H1 (cell line): ENCODE measurements around the gene ADD1. TPM values are rescaled to one million over a fixed set of nuclear protein-coding genes. Genes with fewer than 3 reads are reported as not detected.

Experiments
- CTCF ChIA-PET: fragments of 300-600 bp; sonication (Branson Sonifier 250); formaldehyde crosslinking; loops from one replicate; lab custom pipeline; 2021; ENCODE audit not compliant: partially characterized antibody; lab: Charles Lee
- POLR2A ChIA-PET: fragments of 300-600 bp; sonication (Branson Sonifier 250); formaldehyde crosslinking; loops from one replicate; lab custom pipeline; 2021; ENCODE audit warnings: inconsistent platforms; ENCODE audit not compliant: partially characterized antibody; lab: Charles Lee
- DNase-seq, 2 experiments: peaks; one replicate each; pipeline versions ENCODE4 v3.0.0 to v3.0.0-alpha.2; 2010 to 2022; ENCODE audit warnings: low spot score in 2 of 2, low read depth in 1 of 2, mixed read lengths in 1 of 2
- FAIRE-seq: peaks from 2 replicates; lab custom pipeline; 2011; peaks lifted over from hg19 to GRCh38; lab: Jason Lieb, UNC
- H2AFZ ChIP-seq: 2 replicates; pipeline ENCODE4 v1.8.1; 2012; ENCODE audit warnings: low read length, inconsistent platforms
- H2AK5ac ChIP-seq: 2 replicates; pipeline ENCODE4 v1.6.1; 2013; ENCODE audit warnings: low read depth, low read length
- H2BK120ac ChIP-seq: replicated peaks from 2 replicates; pipeline ENCODE3; 2013; ENCODE audit warnings: low read depth, low read length, inconsistent platforms
- H2BK12ac ChIP-seq: 2 replicates; pipeline ENCODE4 v1.6.1; 2013; ENCODE audit warnings: low read depth, low read length
- H2BK15ac ChIP-seq: 2 replicates; pipeline ENCODE4 v1.6.1; 2013; ENCODE audit warnings: low read length
- H2BK20ac ChIP-seq: 2 replicates; pipeline ENCODE4 v1.6.1; 2013; ENCODE audit warnings: low read length
- H2BK5ac ChIP-seq: 2 replicates; pipeline ENCODE4 v1.6.1; 2013; ENCODE audit warnings: low read depth, low read length
- H3K14ac ChIP-seq: 2 replicates; pipeline ENCODE4 v1.6.1; 2013; ENCODE audit warnings: inconsistent platforms; ENCODE audit not compliant: insufficient read length
- H3K18ac ChIP-seq: 2 replicates; pipeline ENCODE4 v1.6.1; 2013; ENCODE audit warnings: low read length; ENCODE audit errors: extremely low read depth
- H3K23ac ChIP-seq: 2 replicates; pipeline ENCODE4 v1.6.1; 2013; ENCODE audit warnings: inconsistent platforms; ENCODE audit not compliant: insufficient read length
- H3K23me2 ChIP-seq: 2 replicates; pipeline ENCODE4 v1.6.1; 2013; ENCODE audit warnings: low read depth, low read length
- H3K27ac ChIP-seq: 2 replicates; pipeline ENCODE4 v1.6.1; 2011; ENCODE audit warnings: low read depth, low read length, inconsistent platforms
- H3K27me3 ChIP-seq, 4 experiments: replicated peaks in 1 of 4; 1 replicate in 1 of 4; 2 replicates in 3 of 4; pipeline versions ENCODE4 v1.6.1 to v1.8.1; 2011 to 2013; ENCODE audit warnings: low read length in 3 of 4, mild to moderate bottlenecking in 3 of 4, inconsistent platforms in 2 of 4, mixed read lengths in 2 of 4, moderate library complexity in 1 of 4; ENCODE audit not compliant: control insufficient read depth in 3 of 4, insufficient read depth in 3 of 4; ENCODE audit errors: extremely low read depth in 1 of 4
- H3K36me3 ChIP-seq, 4 experiments: 2 replicates each; pipeline versions ENCODE4 v1.6.1 to v1.8.1; 2011 to 2013; ENCODE audit warnings: mild to moderate bottlenecking in 4 of 4, low read length in 3 of 4, moderate library complexity in 2 of 4, control low read depth in 1 of 4, inconsistent platforms in 1 of 4; ENCODE audit not compliant: insufficient read depth in 4 of 4, control insufficient read depth in 2 of 4
- H3K4ac ChIP-seq: replicated peaks from 2 replicates; pipeline ENCODE3; 2013; ENCODE audit warnings: low read length, low read depth, mixed read lengths, inconsistent platforms; ENCODE audit not compliant: insufficient read length
- H3K4me1 ChIP-seq, 4 experiments: replicated peaks in 1 of 4; 1 replicate in 1 of 4; 2 replicates in 3 of 4; pipeline versions ENCODE4 v1.6.1 to v1.8.1; 2011 to 2013; ENCODE audit warnings: low read length in 3 of 4, inconsistent platforms in 2 of 4, mixed read lengths in 1 of 4; ENCODE audit not compliant: insufficient read depth in 4 of 4, control insufficient read depth in 3 of 4
- H3K4me2 ChIP-seq, 2 experiments: 2 replicates each; pipeline versions ENCODE4 v1.6.1 to v1.8.1; 2011 to 2013; ENCODE audit warnings: low read depth in 2 of 2, low read length in 2 of 2, control low read depth in 1 of 2, inconsistent platforms in 1 of 2, mild to moderate bottlenecking in 1 of 2; ENCODE audit not compliant: insufficient read depth in 1 of 2
- H3K4me3 ChIP-seq, 4 experiments: fragments of 200-600, 300-600 bp in 1 of 4; sonication (generic), shearing (Covaris generic), sonication (Bioruptor Twin) in 1 of 4; 2 replicates each; pipeline versions ENCODE4 v1.5.1 to v1.8.1; 2011 to 2016; ENCODE audit warnings: low read length in 4 of 4, low read depth in 3 of 4, control low read depth in 2 of 4, inconsistent platforms in 2 of 4, mild to moderate bottlenecking in 2 of 4, mixed read lengths in 1 of 4, moderate library complexity in 1 of 4; ENCODE audit not compliant: insufficient read depth in 2 of 4; ENCODE audit errors: extremely low read depth in 1 of 4
- H3K56ac ChIP-seq: replicated peaks from 2 replicates; pipeline ENCODE3; 2013; ENCODE audit warnings: low read depth, mild to moderate bottlenecking, mixed read lengths, low read length, inconsistent platforms; ENCODE audit not compliant: insufficient read length
- H3K79me1 ChIP-seq: 2 replicates; pipeline ENCODE4 v1.6.1; 2013; ENCODE audit warnings: low read depth, low read length, control low read depth
- H3K79me2 ChIP-seq, 2 experiments: 2 replicates each; pipeline versions ENCODE4 v1.6.1 to v1.8.1; 2012 to 2013; ENCODE audit warnings: low read length in 2 of 2, mild to moderate bottlenecking in 2 of 2, inconsistent platforms in 1 of 2; ENCODE audit not compliant: insufficient read depth in 2 of 2, control insufficient read depth in 1 of 2
- H3K9ac ChIP-seq, 4 experiments: replicated peaks in 1 of 4; 1 replicate in 1 of 4; 2 replicates in 3 of 4; pipeline versions ENCODE4 v1.6.1 to v1.8.1; 2011 to 2013; ENCODE audit warnings: low read depth in 3 of 4, low read length in 3 of 4, control low read depth in 2 of 4, mild to moderate bottlenecking in 2 of 4, moderate library complexity in 2 of 4, inconsistent platforms in 1 of 4; ENCODE audit errors: extremely low read depth in 1 of 4
- H3K9me3 ChIP-seq, 2 experiments: 2 replicates each; pipeline versions ENCODE4 v1.6.1 to v1.8.1; 2012 to 2013; ENCODE audit warnings: mild to moderate bottlenecking in 2 of 2, moderate library complexity in 2 of 2, control low read depth in 1 of 2, inconsistent platforms in 1 of 2, low read depth in 1 of 2, low read length in 1 of 2, mixed read lengths in 1 of 2; ENCODE audit not compliant: insufficient read depth in 2 of 2
- H4K20me1 ChIP-seq, 2 experiments: replicated peaks in 1 of 2; 2 replicates each; pipeline versions ENCODE3 to v1.8.1; 2011 to 2013; ENCODE audit warnings: inconsistent platforms in 2 of 2, low read length in 2 of 2, mild to moderate bottlenecking in 1 of 2; ENCODE audit not compliant: insufficient read depth in 2 of 2, control insufficient read depth in 1 of 2
- H4K5ac ChIP-seq: 2 replicates; pipeline ENCODE4 v1.6.1; 2013; ENCODE audit warnings: low read length, low read depth, mixed read lengths, inconsistent platforms; ENCODE audit not compliant: insufficient read length
- H4K8ac ChIP-seq: 2 replicates; pipeline ENCODE4 v1.8.0; 2013; ENCODE audit warnings: mild to moderate bottlenecking, moderate library complexity, low read length, inconsistent platforms; ENCODE audit not compliant: insufficient read depth; ENCODE audit errors: extremely low read depth
- H4K91ac ChIP-seq: replicated peaks from 2 replicates; pipeline ENCODE3; 2013; ENCODE audit warnings: low read length, mixed read lengths, inconsistent platforms; ENCODE audit not compliant: insufficient read length
- EGR1 ChIP-seq: IDR thresholded peaks from 2 replicates; pipeline ENCODE4 v1.6.1; 2011; ENCODE audit warnings: low read depth, low read length, borderline replicate concordance
- EZH2 ChIP-seq: fragments of 200-600 bp; sonication (generic); IDR thresholded peaks from 2 replicates; pipeline ENCODE4 v1.7.1; 2012; ENCODE audit warnings: low read depth, mild to moderate bottlenecking, moderate library complexity, low read length, inconsistent platforms; ENCODE audit not compliant: severe bottlenecking
- HDAC2 ChIP-seq, 2 experiments: fragments of 300-600 bp in 1 of 2; sonication (generic) in 1 of 2; IDR thresholded peaks; 2 replicates each; pipeline ENCODE4 v1.6.1; 2011 to 2012; ENCODE audit warnings: low read depth in 2 of 2, low read length in 2 of 2, mild to moderate bottlenecking in 2 of 2, moderate library complexity in 2 of 2, borderline replicate concordance in 1 of 2, inconsistent platforms in 1 of 2
- HDAC6 ChIP-seq: IDR thresholded peaks from one replicate; pipeline ENCODE4 v1.7.1; 2012; ENCODE audit warnings: low read depth, mild to moderate bottlenecking, inconsistent platforms, low read length, moderate library complexity
- MAFK ChIP-seq: IDR thresholded peaks from 2 replicates; pipeline ENCODE4 v1.6.1; 2012; ENCODE audit warnings: low read depth, mild to moderate bottlenecking, improper control_type of control experiment, low read length
- SAP30 ChIP-seq: fragments of 300-600 bp; sonication (generic); IDR thresholded peaks from 2 replicates; pipeline ENCODE4 v1.7.1; 2012; ENCODE audit warnings: low read length, moderate library complexity, mild to moderate bottlenecking, inconsistent platforms; ENCODE audit not compliant: insufficient read depth, insufficient replicate concordance
- SIRT6 ChIP-seq: IDR thresholded peaks from one replicate; pipeline ENCODE4 v1.7.1; 2012; ENCODE audit warnings: low read length, inconsistent platforms
- SP2 ChIP-seq: IDR thresholded peaks from 2 replicates; pipeline ENCODE4 v1.6.1; 2012; ENCODE audit warnings: mild to moderate bottlenecking, low read length, inconsistent platforms
- SP4 ChIP-seq: IDR thresholded peaks from 2 replicates; pipeline ENCODE4 v1.6.1; 2012; ENCODE audit warnings: low read length, inconsistent platforms
- TCF12 ChIP-seq: IDR thresholded peaks from 2 replicates; pipeline ENCODE4 v1.6.1; 2011; ENCODE audit warnings: low read depth, mild to moderate bottlenecking, low read length
- WGBS, 2 experiments: shearing (Covaris generic) in 1 of 2; methylation state at CpG; one replicate each; pipeline versions ENCODE4 v1.1.6 to v1.1.7; 2013 to 2015; ENCODE audit warnings: low lambda C conversion rate in 2 of 2, mixed read lengths in 2 of 2, inconsistent platforms in 1 of 2, low coverage in 1 of 2, missing lambda C conversion rate in 1 of 2; ENCODE audit not compliant: insufficient replicate concordance in 2 of 2, insufficient coverage in 1 of 2, insufficient read length in 1 of 2; ENCODE audit errors: extremely low coverage in 1 of 2, missing lambda C conversion rate in 1 of 2; 5-methylcytosine and 5-hydroxymethylcytosine counted together
- polyA plus RNA-seq, 7 experiments: library from polyadenylated mRNA; depleted of rRNA in 3 of 7; stranded (reverse) in 5 of 7; unstranded in 2 of 7; fragments of >200 nt in 5 of 7; fragments of 200-250 nt in 2 of 7; gene quantifications; 1 replicate in 5 of 7; 2 replicates in 1 of 7; 4 replicates in 1 of 7; pipeline versions ENCODE4 v1.2.1 to v1.2.3, GENCODE V29; 2011 to 2013; ENCODE audit warnings: missing spikeins in 2 of 7, mixed read lengths in 2 of 7
- total RNA-seq: library from RNA; stranded (reverse); fragmentation: NEBNext Ultra II Directional; extraction: Animal tissue kit (Norgen Biotek cat#: 25700); gene quantifications from 2 replicates; pipeline ENCODE4 v1.2.1, GENCODE V29; 2021
- TF ChIP-seq, protein P1 (sequence below): IDR thresholded peaks from 2 replicates; pipeline ENCODE4 v1.6.1; 2011; ENCODE audit warnings: low read depth, mild to moderate bottlenecking, low read length; ENCODE audit not compliant: insufficient read depth

The ADD1 gene
- total and polyA plus RNA-seq, 2 of the 8 experiments (the other 6 are each of a cell fraction or from before 2014, with no cell fraction given), result 113 to 143 TPM

DNA sequence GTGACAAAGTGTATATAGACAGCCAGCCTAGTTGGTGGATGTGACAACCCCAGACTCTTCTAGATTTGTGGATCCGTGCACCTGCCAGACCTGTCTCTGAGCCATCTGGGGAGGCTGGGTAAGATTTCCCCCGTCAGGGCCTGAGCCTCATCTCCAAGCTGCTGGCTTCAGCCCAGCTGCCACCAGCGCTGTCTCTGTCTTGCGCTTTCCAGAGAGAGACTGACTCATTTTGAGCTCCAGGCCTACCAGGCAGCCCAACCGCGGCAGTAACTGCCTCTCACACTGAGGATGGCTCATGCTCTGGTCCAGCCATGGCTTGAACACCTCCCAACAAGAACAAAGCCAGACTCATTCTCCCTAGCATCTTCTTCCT lies 93.1 kb downstream of the ADD1 start:
- Histone ChIP-seq H3K27ac (no peak overlapping the region), H3K9ac (no peak overlapping the region; a peak in 1 of 7 replicates), H2AK5ac (no peak overlapping the region), H2AFZ (no peak overlapping the region), H3K23me2 (peaks cover 15% of the 10 kb centered on the region), H4K20me1 (peaks cover 13 to 34% of the 10 kb centered on the region in 2 experiments), H2BK15ac (no peak overlapping the region), H3K4me1 (peaks cover 0 to 14% (median 7%) of the 10 kb centered on the region in 4 experiments; a peak in 6 of 7 replicates), H2BK120ac (no peak overlapping the region), H2BK5ac (no peak overlapping the region), H3K23ac (no peak overlapping the region), H3K9me3 (no peaks in the 10 kb centered on the region; a peak in 1 of 4 replicates), H3K27me3 (no peaks in the 10 kb centered on the region), H3K79me1 (peaks cover 10% of the 10 kb centered on the region), H3K4me3 (no peak overlapping the region), H2BK12ac (no peak overlapping the region), H3K79me2 (peaks cover 0 to 19% of the 10 kb centered on the region in 2 experiments; a peak in 2 of 4 replicates), H3K14ac (no peak overlapping the region), H3K4me2 (no peak overlapping the region; a peak in 1 of 4 replicates), H4K8ac (no peak overlapping the region), H3K36me3 (peaks cover 26 to 44% (median 36%) of the 10 kb centered on the region in 4 experiments), H3K56ac (no peak overlapping the region), H3K4ac (no peak overlapping the region), H4K5ac (no peak overlapping the region), H2BK20ac (no peak overlapping the region), H3K18ac (no peak overlapping the region), H4K91ac (no peak overlapping the region)
- TF ChIP-seq SIRT6, result no peak
- no peak for TF ChIP-seq TCF12
- no peak for TF ChIP-seq SP2
- no peak for TF ChIP-seq SAP30
- TF ChIP-seq EZH2, result no peak
- TF ChIP-seq MAFK, result no peak
- TF ChIP-seq EGR1, result no peak
- TF ChIP-seq HDAC2 (IDR thresholded peaks at IDR 0.05; ENCODE audit: borderline replicate concordance in 1 of 2, low read depth in 2 of 2, low read length in 2 of 2), result no peak
- TF ChIP-seq, protein P1, sequence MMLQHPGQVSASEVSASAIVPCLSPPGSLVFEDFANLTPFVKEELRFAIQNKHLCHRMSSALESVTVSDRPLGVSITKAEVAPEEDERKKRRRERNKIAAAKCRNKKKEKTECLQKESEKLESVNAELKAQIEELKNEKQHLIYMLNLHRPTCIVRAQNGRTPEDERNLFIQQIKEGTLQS, result no peak
- TF ChIP-seq SP4, result no peak
- TF ChIP-seq HDAC6, result no peak
- CTCF ChIA-PET, result interaction anchor here (0.9 to 2.0 kb wide), 4 partner anchors 9 to 27 kb away, joined by 4 to 9 read pairs (median 4); no protein-coding TSS in a partner anchor
- WGBS, 2 experiments, result 89% methylated on average over 6 of the region's 6 CpGs; no CpG with 5 or more reads in 1 of the 2 experiments
- POLR2A ChIA-PET, result interaction anchor here (0.7 to 6.0 kb wide), 12 partner anchors 10 to 173 kb away, joined by 3 to 45 read pairs (median 4); no protein-coding TSS in a partner anchor
- no peak for DNase-seq
- FAIRE-seq, result no peak
